Measurements from ENCODE around the gene PSMA5. TPM values are rescaled to one million over a fixed set of nuclear protein-coding genes. Genes with fewer than 3 reads are reported as not detected.

The PSMA5 gene
- total RNA-seq, 6 experiments from 2014 or later = 145 to 195 (median 188) TPM

DNA sequence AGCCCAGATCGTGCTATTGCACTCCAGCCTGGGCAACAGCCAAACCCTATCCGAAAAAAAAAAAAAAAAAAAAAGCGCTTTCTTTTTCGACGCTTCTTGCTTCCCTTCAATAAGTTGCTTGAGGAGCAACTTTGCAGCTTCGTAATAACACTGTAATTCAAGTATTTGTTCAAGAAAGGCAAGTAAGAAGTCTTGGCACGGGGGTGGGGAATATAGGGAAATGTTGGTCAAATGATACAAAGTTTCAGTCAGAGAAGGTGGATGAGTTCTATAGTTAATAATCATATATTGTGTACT is 871 bp upstream of the PSMA5 start:
- H3K36me3 Mint-ChIP-seq (ENCODE audit: low read depth) = peaks cover 23% of the 10 kb centered on the region
- DNase-seq = no peak

DNA sequence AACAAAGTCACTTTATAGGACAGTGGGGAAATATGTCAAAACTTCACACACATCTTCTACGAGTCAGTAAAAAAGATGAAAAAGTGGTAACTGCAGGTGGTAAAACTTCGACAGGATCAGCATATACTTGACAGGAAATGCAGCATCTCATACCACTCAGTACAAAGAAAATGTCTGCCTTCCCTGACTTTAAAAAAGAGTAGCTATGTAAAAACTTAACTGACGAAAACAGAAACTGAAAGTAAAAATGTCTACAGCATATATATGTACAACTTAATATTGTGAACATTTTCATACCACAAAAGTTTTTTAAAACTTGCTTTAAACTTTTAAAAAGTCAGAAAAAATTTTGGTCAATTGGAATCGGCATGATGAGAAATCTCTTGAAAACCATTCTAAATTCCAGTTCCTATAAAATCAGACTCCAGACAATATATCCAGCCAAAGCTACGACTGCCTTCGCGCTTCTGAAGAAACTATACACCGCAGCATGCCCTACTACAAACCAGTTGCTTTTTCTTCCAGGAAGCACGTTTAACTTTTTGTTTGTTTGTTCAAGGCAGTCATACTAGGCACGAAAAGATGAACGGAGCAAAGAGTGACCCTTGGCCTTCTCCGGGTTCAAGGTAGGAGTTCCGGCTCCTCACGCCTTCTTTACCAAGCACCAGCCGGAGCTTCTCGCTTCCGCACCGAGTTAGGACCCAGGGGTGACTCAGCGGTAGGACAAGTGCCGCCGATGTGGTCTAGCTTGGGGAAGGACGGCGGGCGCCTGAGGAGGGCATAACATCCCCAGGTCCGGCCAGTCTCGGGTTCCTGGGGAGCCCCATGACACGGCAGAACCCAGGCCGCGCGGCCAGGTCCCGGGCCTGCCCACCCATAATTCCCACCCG is 612 bp downstream of the PSMA5 start:
- peak overlapping the region; percentile 96 for H3K4me3 Mint-ChIP-seq
- H3K9me3 Mint-ChIP-seq = no peaks in the 10 kb centered on the region
- H3K36me3 Mint-ChIP-seq (ENCODE audit: low read depth) = peaks cover 23% of the 10 kb centered on the region
- TF ChIP-seq, protein P1, sequence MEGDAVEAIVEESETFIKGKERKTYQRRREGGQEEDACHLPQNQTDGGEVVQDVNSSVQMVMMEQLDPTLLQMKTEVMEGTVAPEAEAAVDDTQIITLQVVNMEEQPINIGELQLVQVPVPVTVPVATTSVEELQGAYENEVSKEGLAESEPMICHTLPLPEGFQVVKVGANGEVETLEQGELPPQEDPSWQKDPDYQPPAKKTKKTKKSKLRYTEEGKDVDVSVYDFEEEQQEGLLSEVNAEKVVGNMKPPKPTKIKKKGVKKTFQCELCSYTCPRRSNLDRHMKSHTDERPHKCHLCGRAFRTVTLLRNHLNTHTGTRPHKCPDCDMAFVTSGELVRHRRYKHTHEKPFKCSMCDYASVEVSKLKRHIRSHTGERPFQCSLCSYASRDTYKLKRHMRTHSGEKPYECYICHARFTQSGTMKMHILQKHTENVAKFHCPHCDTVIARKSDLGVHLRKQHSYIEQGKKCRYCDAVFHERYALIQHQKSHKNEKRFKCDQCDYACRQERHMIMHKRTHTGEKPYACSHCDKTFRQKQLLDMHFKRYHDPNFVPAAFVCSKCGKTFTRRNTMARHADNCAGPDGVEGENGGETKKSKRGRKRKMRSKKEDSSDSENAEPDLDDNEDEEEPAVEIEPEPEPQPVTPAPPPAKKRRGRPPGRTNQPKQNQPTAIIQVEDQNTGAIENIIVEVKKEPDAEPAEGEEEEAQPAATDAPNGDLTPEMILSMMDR (IDR thresholded peaks at IDR 0.05) = no peak
- H3K4me1 Mint-ChIP-seq (ENCODE audit: low read depth) = peaks cover 57% of the 10 kb centered on the region
- H3K27ac Mint-ChIP-seq = peak overlapping the region; percentile 98
- no peaks in the 10 kb centered on the region; the same call in 1 of the 2 replicates for H3K27me3 Mint-ChIP-seq (ENCODE audit: insufficient read depth)
- DNase-seq = peak; percentile 41

More for the DNA sequence above, 871 bp upstream of the PSMA5 start:
- TF ChIP-seq, protein P1 (IDR thresholded peaks at IDR 0.05) = no peak
- Mint-ChIP-seq H3K27ac (peak overlapping the region; percentile 98), H3K4me3 (peak overlapping the region; percentile 96), H3K9me3 (no peaks in the 10 kb centered on the region), H3K27me3 (ENCODE audit: insufficient read depth) (no peaks in the 10 kb centered on the region; the same call in 1 of the 2 replicates), H3K4me1 (ENCODE audit: low read depth) (peaks cover 69% of the 10 kb centered on the region)

DNA sequence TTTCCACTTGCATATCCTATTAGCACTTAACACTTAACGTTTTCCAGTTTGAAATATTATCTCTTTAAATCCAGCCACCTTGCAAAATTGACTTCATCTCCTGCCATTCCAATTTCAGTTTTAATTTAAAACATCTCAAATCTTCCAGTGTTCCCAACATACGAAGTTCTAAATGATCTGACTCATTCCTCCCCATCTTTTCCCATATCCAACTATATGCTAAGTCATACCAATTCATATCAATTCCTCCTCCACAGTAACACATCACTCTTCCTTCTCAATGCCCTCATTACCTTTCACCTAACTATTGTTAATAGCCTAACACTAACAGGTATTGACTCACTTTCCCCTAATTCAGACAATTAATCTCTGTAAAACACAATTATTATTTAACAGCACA is 2.8 kb downstream of the PSMA5 start:
- H3K27ac Mint-ChIP-seq = peak overlapping the region; percentile 37

DNA sequence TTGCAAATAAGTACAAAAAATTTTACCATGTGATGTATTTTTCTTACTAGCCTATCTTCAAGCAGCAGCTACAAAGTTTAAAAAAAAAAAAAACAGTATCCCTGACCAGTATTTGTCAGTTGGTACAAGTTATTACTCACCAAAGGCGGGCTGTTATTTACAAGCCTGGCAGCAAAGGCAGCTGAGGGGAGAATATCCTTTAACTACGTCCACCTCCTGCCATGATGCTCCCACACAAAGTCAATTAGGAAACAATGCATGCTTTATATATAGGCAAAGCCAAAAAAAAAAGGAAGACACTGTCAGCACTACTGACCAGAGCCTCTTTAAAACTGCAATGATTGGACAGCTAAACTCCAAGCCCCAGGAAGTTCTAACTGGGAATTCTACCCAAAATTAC is 13.7 kb downstream of the PSMA5 start:
- Mint-ChIP-seq H3K27me3 (ENCODE audit: insufficient read depth) (no peaks in the 10 kb centered on the region), H3K36me3 (ENCODE audit: low read depth) (peaks cover 64% of the 10 kb centered on the region), H3K9me3 (no peaks in the 10 kb centered on the region), H3K4me1 (ENCODE audit: low read depth) (peaks cover 60% of the 10 kb centered on the region), H3K27ac (peak overlapping the region; percentile 45; the same call in 1 of the 2 replicates), H3K4me3 (no peak overlapping the region)
- no peak for DNase-seq
- TF ChIP-seq, protein P1 (IDR thresholded peaks at IDR 0.05) = no peak

More for the DNA sequence above, 2.8 kb downstream of the PSMA5 start:
- Mint-ChIP-seq H3K36me3 (ENCODE audit: low read depth) (peaks cover 28% of the 10 kb centered on the region), H3K4me1 (ENCODE audit: low read depth) (peaks cover 35% of the 10 kb centered on the region), H3K4me3 (peak overlapping the region; percentile 96), H3K9me3 (no peaks in the 10 kb centered on the region), H3K27me3 (ENCODE audit: insufficient read depth) (no peaks in the 10 kb centered on the region; the same call in 1 of the 2 replicates)
- no peak for DNase-seq
- TF ChIP-seq, protein P1 (IDR thresholded peaks at IDR 0.05) = no peak

DNA sequence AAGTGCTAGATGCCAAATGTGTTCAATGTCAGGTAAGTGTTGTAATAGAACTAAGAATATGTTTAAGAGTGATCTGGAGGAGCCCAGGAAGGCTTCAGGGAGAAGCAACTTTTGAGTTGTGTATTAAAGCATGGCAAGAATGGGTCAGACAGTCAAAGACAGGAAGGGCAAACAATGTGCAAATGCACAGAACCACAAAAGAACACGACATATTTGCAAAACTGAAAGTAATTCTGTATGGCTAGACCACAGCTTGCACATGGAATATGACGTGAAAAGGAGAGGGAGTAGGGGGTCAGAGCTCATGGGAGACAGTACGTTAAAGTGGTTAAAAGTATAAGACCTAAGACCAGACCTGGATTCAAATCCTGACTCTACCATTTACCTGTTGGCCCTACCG is 21.4 kb downstream of the PSMA5 start:
- TF ChIP-seq, protein P1 (IDR thresholded peaks at IDR 0.05) = no peak
- no peak overlapping the region for H3K27ac Mint-ChIP-seq

More for the DNA sequence above, 21.4 kb downstream of the PSMA5 start:
- H3K4me1 Mint-ChIP-seq (ENCODE audit: low read depth) = no peaks in the 10 kb centered on the region
- H3K36me3 Mint-ChIP-seq (ENCODE audit: low read depth) = peaks cover 16% of the 10 kb centered on the region
- no peak overlapping the region for H3K4me3 Mint-ChIP-seq
- DNase-seq = no peak
- no peaks in the 10 kb centered on the region for H3K9me3 Mint-ChIP-seq
- no peaks in the 10 kb centered on the region; the same call in 1 of the 2 replicates for H3K27me3 Mint-ChIP-seq (ENCODE audit: insufficient read depth)
